Astrocyte (in vitro differentiated cells and primary cell): Measurements from ENCODE around the gene GEMIN8.

Experiments used
- CTCF ChIP-seq: IDR thresholded peaks from 2 replicates; pipeline ENCODE4 v1.5.1; 2011; ENCODE audit warnings: low read depth, mild to moderate bottlenecking, inconsistent platforms, low read length, moderate library complexity; ENCODE audit not compliant: insufficient read depth
- EZH2 ChIP-seq: IDR thresholded peaks from 2 replicates; pipeline ENCODE4 v1.6.1; 2012; ENCODE audit warnings: mild to moderate bottlenecking, low read length, inconsistent platforms; ENCODE audit not compliant: insufficient read depth

DNA sequence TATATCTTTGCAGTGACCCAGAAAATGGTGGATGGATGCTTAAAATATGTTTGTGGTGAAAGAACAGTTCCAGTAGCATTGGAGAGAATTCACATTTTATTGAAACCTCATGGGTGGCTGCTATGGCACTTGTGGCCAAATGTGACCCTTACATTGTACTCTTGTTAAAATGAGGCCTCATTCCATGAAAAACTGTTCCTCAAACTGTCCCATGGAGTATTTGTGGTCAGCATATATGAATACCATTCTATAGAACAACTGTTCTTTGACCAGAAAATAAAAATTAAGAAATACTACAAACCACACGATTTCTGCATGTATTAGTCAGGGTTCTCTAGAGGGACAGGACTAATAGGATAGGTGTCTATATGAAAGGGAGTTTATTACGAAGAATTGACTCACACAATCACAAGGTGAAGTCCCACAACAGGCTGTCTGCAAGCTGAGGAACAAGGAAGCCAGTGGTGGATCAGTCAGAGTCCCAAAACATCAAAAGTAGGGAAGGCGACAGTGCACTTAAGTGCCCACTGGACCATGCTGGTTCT lies 35.1 kb downstream of the GEMIN8 start:
- TF ChIP-seq CTCF (no peak), EZH2 (no peak)
